ENCODE data around the gene ACKR2.
"Not testable (repeated sequence)": the region's sequence is repeated elsewhere in the genome, so short reads cannot be mapped to it uniquely, and the experiment has no call there.

Gene ACKR2

GRCh38 chr3:42801784-42802183, 7.5 kb upstream of the ACKR2 start:
- no peak for DNase-seq

- no peak for DNase-seq
Measured at GRCh38 chr3:42802876-42803413, 6.3 kb upstream of the ACKR2 start.

- DNase-seq, result peak; percentile 14
Measured at GRCh38 chr3:42803414-42804105, 5.7 kb upstream of the ACKR2 start.

- peak; percentile 94 for DNase-seq
Measured at GRCh38 chr3:42804106-42804830, 5.0 kb upstream of the ACKR2 start, which contains the start of gene HIGD1A. Gene HIGD1A, minus strand, starts transcription at chr3:42804490. Its CDS starts 10,237 bp downstream, at chr3:42794253.

GRCh38 chr3:42804831-42805132, 4.5 kb upstream of the ACKR2 start:
- no peak for DNase-seq

GRCh38 chr3:42805141-42805821, 4.0 kb upstream of the ACKR2 start:
- no peak for DNase-seq

- DNase-seq, result no peak
Measured at GRCh38 chr3:42807929-42808328, 1.3 kb upstream of the ACKR2 start.

GRCh38 chr3:42810706-42811105, 1.5 kb downstream of the ACKR2 start:
- DNase-seq, result not testable (repeated sequence)

- DNase-seq, result not testable (repeated sequence)
Measured at GRCh38 chr3:42811118-42811883, 2.1 kb downstream of the ACKR2 start.

- no peak for DNase-seq
Measured at GRCh38 chr3:42814246-42814645, 5.0 kb downstream of the ACKR2 start.

GRCh38 chr3:42814914-42815507, 5.8 kb downstream of the ACKR2 start:
- no peak for DNase-seq

GRCh38 chr3:42815826-42816225, 6.6 kb downstream of the ACKR2 start:
- DNase-seq, result no peak

- no peak for DNase-seq
Measured at GRCh38 chr3:42819351-42819965, 10.2 kb downstream of the ACKR2 start.

GRCh38 chr3:42820746-42821051, 11.5 kb downstream of the ACKR2 start:
- no peak for DNase-seq

- DNase-seq, result no peak
Measured at GRCh38 chr3:42822828-42823227, 13.6 kb downstream of the ACKR2 start.

GRCh38 chr3:42823351-42823750, 14.1 kb downstream of the ACKR2 start:
- no peak for DNase-seq

- no peak for DNase-seq
Measured at GRCh38 chr3:42826141-42826540, 16.9 kb downstream of the ACKR2 start.

GRCh38 chr3:42827023-42827422, 17.8 kb downstream of the ACKR2 start:
- no peak for DNase-seq

GRCh38 chr3:42827654-42828053, 18.4 kb downstream of the ACKR2 start:
- DNase-seq, result no peak

- no peak for DNase-seq
Measured at GRCh38 chr3:42829083-42829627, 19.9 kb downstream of the ACKR2 start.

GRCh38 chr3:42829628-42830436, 20.6 kb downstream of the ACKR2 start:
- DNase-seq, result no peak
